ENCODE data around the gene RRP1B.

DNA sequence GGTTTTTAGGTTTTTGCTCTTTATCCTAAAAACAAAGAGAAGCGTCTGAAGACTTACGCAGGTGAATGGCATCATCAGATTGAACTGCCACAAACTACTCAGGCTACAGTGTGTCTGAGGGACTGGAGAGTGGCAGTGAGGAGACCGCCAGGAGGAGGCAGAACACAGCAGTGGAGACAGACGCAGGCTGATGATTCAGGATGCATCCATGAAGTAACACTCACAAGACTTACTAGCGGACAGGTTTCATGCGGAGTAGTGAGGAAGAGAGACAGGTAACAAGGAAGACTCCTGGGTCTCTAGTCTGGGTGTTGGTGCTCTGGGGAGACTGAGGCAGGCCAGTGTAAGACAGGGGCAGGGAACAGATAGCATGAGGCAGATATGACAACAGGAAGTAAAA lies 5.7 kb upstream of the RRP1B start:
- TF ChIP-seq CTCF (IDR thresholded peaks at IDR 0.05 in 4 of 5, conservative IDR thresholded peaks at IDR 0.05 in 1 of 5) (no peak), POLR2A (IDR thresholded peaks at IDR 0.05) (no peak)

Data from gastrocnemius medialis (tissue), 4 donors.